ENCODE results near the gene GPATCH1. TPM values are rescaled to one million over a fixed set of nuclear protein-coding genes. Genes with fewer than 3 reads are reported as not detected.

The GPATCH1 gene
- total RNA-seq, 1 experiment from 2014 or later, result 16.6 TPM

- POLR2A ChIA-PET (ENCODE audit: low non-redundant PET), result no interaction called here
- Histone ChIP-seq H3K27me3 (replicated peaks; ENCODE audit: insufficient read depth, low read depth, low read length, poor library complexity) (no peaks in the 10 kb centered on the region), H3K9me3 (ENCODE audit: low read depth, low read length, poor library complexity, severe bottlenecking) (no peaks in the 10 kb centered on the region), H3K4me3 (ENCODE audit: low read depth, low read length, poor library complexity, severe bottlenecking) (no peak overlapping the region), H3K27ac (ENCODE audit: low read depth, low read length, poor library complexity, severe bottlenecking) (no peak overlapping the region), H3K4me1 (ENCODE audit: insufficient read depth, low read length, poor library complexity, severe bottlenecking) (peaks cover 5% of the 10 kb centered on the region), H3K36me3 (ENCODE audit: insufficient read depth, low read length, poor library complexity, severe bottlenecking) (peaks cover 3% of the 10 kb centered on the region)
- CTCF ChIA-PET, result no interaction called here
- BruUV-seq (replicated peaks), result no TSS peak
- TF ChIP-seq, protein P1, sequence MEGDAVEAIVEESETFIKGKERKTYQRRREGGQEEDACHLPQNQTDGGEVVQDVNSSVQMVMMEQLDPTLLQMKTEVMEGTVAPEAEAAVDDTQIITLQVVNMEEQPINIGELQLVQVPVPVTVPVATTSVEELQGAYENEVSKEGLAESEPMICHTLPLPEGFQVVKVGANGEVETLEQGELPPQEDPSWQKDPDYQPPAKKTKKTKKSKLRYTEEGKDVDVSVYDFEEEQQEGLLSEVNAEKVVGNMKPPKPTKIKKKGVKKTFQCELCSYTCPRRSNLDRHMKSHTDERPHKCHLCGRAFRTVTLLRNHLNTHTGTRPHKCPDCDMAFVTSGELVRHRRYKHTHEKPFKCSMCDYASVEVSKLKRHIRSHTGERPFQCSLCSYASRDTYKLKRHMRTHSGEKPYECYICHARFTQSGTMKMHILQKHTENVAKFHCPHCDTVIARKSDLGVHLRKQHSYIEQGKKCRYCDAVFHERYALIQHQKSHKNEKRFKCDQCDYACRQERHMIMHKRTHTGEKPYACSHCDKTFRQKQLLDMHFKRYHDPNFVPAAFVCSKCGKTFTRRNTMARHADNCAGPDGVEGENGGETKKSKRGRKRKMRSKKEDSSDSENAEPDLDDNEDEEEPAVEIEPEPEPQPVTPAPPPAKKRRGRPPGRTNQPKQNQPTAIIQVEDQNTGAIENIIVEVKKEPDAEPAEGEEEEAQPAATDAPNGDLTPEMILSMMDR (conservative IDR thresholded peaks at IDR 0.05; ENCODE audit: low read depth, low read length), result no peak
- no peak for TF ChIP-seq EZH2 (IDR thresholded peaks at IDR 0.05; ENCODE audit: borderline replicate concordance, low read depth, low read length, poor library complexity, severe bottlenecking)
- intact Hi-C loops (cut with micrococcal nuclease; ENCODE audit: unreplicated experiment), result no loop called here
- no peak for DNase-seq (ENCODE audit: low spot score)
These were observed 4.7 kb downstream of the GPATCH1 start for GRCh38 chr19:33085570-33086128.

- intact Hi-C loops (cut with micrococcal nuclease; ENCODE audit: unreplicated experiment), result no loop called here
These were observed 6.0 kb downstream of the GPATCH1 start for GRCh38 chr19:33086955-33087354.

GRCh38 chr19:33089010-33089409 lies 8.0 kb downstream of the GPATCH1 start:
- no peak for DNase-seq (ENCODE audit: low spot score)
- no peaks in the 10 kb centered on the region for H3K4me1 ChIP-seq (ENCODE audit: insufficient read depth, low read length, poor library complexity, severe bottlenecking)
- peaks cover 12% of the 10 kb centered on the region for H3K36me3 ChIP-seq (ENCODE audit: insufficient read depth, low read length, poor library complexity, severe bottlenecking)
- H3K27me3 ChIP-seq (replicated peaks; ENCODE audit: insufficient read depth, low read depth, low read length, poor library complexity), result no peaks in the 10 kb centered on the region
- no peaks in the 10 kb centered on the region for H3K9me3 ChIP-seq (ENCODE audit: low read depth, low read length, poor library complexity, severe bottlenecking)
- TF ChIP-seq, protein P1 (conservative IDR thresholded peaks at IDR 0.05; ENCODE audit: low read depth, low read length), result no peak
- no peak for TF ChIP-seq EZH2 (IDR thresholded peaks at IDR 0.05; ENCODE audit: borderline replicate concordance, low read depth, low read length, poor library complexity, severe bottlenecking)
- H3K27ac ChIP-seq (ENCODE audit: low read depth, low read length, poor library complexity, severe bottlenecking), result no peak overlapping the region
- no peak overlapping the region for H3K4me3 ChIP-seq (ENCODE audit: low read depth, low read length, poor library complexity, severe bottlenecking)
- POLR2A ChIA-PET (ENCODE audit: low non-redundant PET), result no interaction called here
- intact Hi-C loops (cut with micrococcal nuclease; ENCODE audit: unreplicated experiment), result no loop called here
- no TSS peak for BruUV-seq (replicated peaks)
- CTCF ChIA-PET, result no interaction called here

More at GRCh38 chr19:33086955-33087354, 6.0 kb downstream of the GPATCH1 start:
- no peak for TF ChIP-seq EZH2 (IDR thresholded peaks at IDR 0.05; ENCODE audit: borderline replicate concordance, low read depth, low read length, poor library complexity, severe bottlenecking)
- TF ChIP-seq, protein P1 (conservative IDR thresholded peaks at IDR 0.05; ENCODE audit: low read depth, low read length), result no peak
- DNase-seq (ENCODE audit: low spot score), result no peak
- no TSS peak for BruUV-seq (replicated peaks)
- ChIA-PET POLR2A (ENCODE audit: low non-redundant PET) (no interaction called here), CTCF (no interaction called here)
- Histone ChIP-seq H3K4me3 (ENCODE audit: low read depth, low read length, poor library complexity, severe bottlenecking) (no peak overlapping the region), H3K27ac (ENCODE audit: low read depth, low read length, poor library complexity, severe bottlenecking) (no peak overlapping the region), H3K27me3 (replicated peaks; ENCODE audit: insufficient read depth, low read depth, low read length, poor library complexity) (no peaks in the 10 kb centered on the region), H3K36me3 (ENCODE audit: insufficient read depth, low read length, poor library complexity, severe bottlenecking) (peaks cover 3% of the 10 kb centered on the region), H3K4me1 (ENCODE audit: insufficient read depth, low read length, poor library complexity, severe bottlenecking) (peaks cover 3% of the 10 kb centered on the region), H3K9me3 (ENCODE audit: low read depth, low read length, poor library complexity, severe bottlenecking) (no peaks in the 10 kb centered on the region)
